ENCODE measurements around the gene TRNAU1AP. TPM values are rescaled to one million over a fixed set of nuclear protein-coding genes. Genes with fewer than 3 reads are reported as not detected.
"Not testable (repeated sequence)": the region's sequence is repeated elsewhere in the genome, so short reads cannot be mapped to it uniquely, and the experiment has no call there.

Gene TRNAU1AP
- total and polyA plus RNA-seq, 2 of the 13 experiments (the other 11 are each of a cell fraction or from before 2014, with no cell fraction given) = 29.0 to 42.9 TPM

DNA sequence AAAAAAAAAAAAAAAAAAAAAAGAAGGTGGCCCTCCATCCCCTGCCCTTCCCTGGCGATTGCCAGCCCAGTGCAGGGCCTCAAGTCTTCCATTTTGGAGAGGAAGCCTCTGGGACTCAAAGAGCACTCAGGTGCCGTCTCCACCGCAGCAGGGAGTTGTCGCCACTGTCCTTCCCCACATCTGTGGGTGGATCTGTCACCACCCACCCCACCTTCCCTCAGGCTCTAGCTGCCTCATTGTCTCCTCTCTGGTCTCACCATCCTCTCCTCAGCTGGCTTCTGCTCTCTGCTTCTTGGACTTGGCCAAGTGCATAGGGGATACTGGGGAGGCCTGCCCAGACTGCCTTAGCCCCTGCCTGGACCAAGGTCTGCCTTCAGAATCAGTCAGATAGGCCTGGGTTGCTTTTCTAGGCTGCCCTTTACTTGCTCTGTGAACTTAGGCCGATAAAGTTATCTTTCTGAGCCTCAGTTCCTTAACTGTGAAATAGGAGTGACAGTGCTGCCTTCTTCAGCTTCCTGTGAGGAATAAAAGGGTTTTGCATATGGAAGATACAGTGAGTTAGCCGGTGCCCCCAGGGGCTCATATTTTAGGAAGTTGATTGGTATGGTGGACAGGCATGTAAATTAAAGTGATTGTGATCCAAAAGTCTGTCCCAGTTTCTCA, 31.3 kb upstream of the TRNAU1AP start:
- Histone ChIP-seq H3K36me3 (replicated peaks in 1 of 2; ENCODE audit: control insufficient read depth in 1 of 2, insufficient read depth in 2 of 2, low read length in 2 of 2) (peaks cover 2 to 16% of the 10 kb centered on the region in 2 experiments), H3K27ac (ENCODE audit: extremely low read length, insufficient read depth, low read length) (no peak overlapping the region), H3K4me1 (ENCODE audit: insufficient read depth, low read length) (peaks cover 55% of the 10 kb centered on the region), H3K9me3 (ENCODE audit: low read length) (no peaks in the 10 kb centered on the region), H3K9ac (ENCODE audit: insufficient read depth, low read depth, low read length) (no peak overlapping the region), H3K4me2 (ENCODE audit: low read depth, low read length) (no peak overlapping the region), H2AFZ (ENCODE audit: low read length) (no peak overlapping the region), H3K4me3 (replicated peaks in 1 of 3; ENCODE audit: insufficient read depth in 1 of 3, low read depth in 2 of 3, low read length in 3 of 3) (no peak overlapping the region), H3K27me3 (ENCODE audit: control insufficient read depth in 1 of 2, insufficient read depth in 2 of 2, low read length in 2 of 2) (no peaks in the 10 kb centered on the region), H3K79me2 (ENCODE audit: insufficient read depth, low read length) (peaks cover 65% of the 10 kb centered on the region), H4K20me1 (ENCODE audit: insufficient read depth, low read length) (peaks cover 18% of the 10 kb centered on the region)
- TF ChIP-seq ARNT (IDR thresholded peaks at IDR 0.05) (no peak), POLR2AphosphoS5 (IDR thresholded peaks at IDR 0.05; ENCODE audit: low read depth, low read length) (0 out of 2 replicates have a peak, but pooled peaks have one; percentile 13)
- no TSS peak for BruUV-seq (replicated peaks)
- ATAC-seq (no peak), DNase-seq (ENCODE audit: low spot score) (no peak), FAIRE-seq (no peak)
- intact Hi-C loops (cut with micrococcal nuclease; ENCODE audit: unreplicated experiment) = no loop called here
- 100% methylated on average over 6 of the region's 6 CpGs for WGBS (ENCODE audit: low lambda C conversion rate)
- ChIA-PET CTCF (ENCODE audit: low intra/inter-chr PET ratio, low total read pairs) (no interaction called here), POLR2A (interaction anchor here (0.9 kb wide), 1 partner anchor 14 kb away, joined by 3 read pairs; no protein-coding TSS in a partner anchor)
- in situ Hi-C loops (cut with HindIII; ENCODE audit: extremely low pct_ligation_motif_present, low pct_unique_long_range_greater_than_20kb) = no loop called here

DNA sequence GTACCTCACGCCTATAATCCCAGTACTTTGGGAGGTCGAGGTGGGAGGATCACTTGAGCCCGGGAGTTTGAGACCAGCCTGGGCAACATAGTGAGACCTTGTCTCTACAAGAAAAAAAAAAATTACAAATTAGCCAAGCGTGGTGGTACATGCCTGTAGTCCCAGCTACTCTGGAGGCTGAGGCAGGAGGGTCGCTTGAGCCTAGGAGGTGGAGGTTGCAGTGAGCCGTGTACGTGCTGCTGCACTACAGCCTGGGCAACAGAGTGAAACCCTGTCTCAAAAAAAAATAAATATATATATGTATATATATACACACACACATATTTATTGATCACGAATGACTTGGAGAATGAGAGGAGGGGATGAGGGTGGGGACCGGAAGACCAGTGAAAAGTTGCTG, 30.3 kb upstream of the TRNAU1AP start:
- POLR2A ChIA-PET; H3K9ac ChIP-seq (ENCODE audit: insufficient read depth, low read depth, low read length); BruUV-seq (replicated peaks); H3K27me3 ChIP-seq (ENCODE audit: control insufficient read depth in 1 of 2, insufficient read depth in 2 of 2, low read length in 2 of 2); in situ Hi-C loops (cut with HindIII; ENCODE audit: extremely low pct_ligation_motif_present, low pct_unique_long_range_greater_than_20kb); DNase-seq (ENCODE audit: low spot score); H3K4me3 ChIP-seq (replicated peaks in 1 of 3; ENCODE audit: insufficient read depth in 1 of 3, low read depth in 2 of 3, low read length in 3 of 3); FAIRE-seq; H3K4me2 ChIP-seq (ENCODE audit: low read depth, low read length); CTCF ChIA-PET (ENCODE audit: low intra/inter-chr PET ratio, low total read pairs); H3K27ac ChIP-seq (ENCODE audit: extremely low read length, insufficient read depth, low read length); H2AFZ ChIP-seq (ENCODE audit: low read length); ATAC-seq; H3K9me3 ChIP-seq (ENCODE audit: low read length); intact Hi-C loops (cut with micrococcal nuclease; ENCODE audit: unreplicated experiment): not testable (repeated sequence)
- Histone ChIP-seq H3K79me2 (ENCODE audit: insufficient read depth, low read length) (peaks cover 69% of the 10 kb centered on the region), H3K36me3 (replicated peaks in 1 of 2; ENCODE audit: control insufficient read depth in 1 of 2, insufficient read depth in 2 of 2, low read length in 2 of 2) (peaks cover 2 to 21% of the 10 kb centered on the region in 2 experiments), H4K20me1 (ENCODE audit: insufficient read depth, low read length) (peaks cover 10% of the 10 kb centered on the region; the same call in 1 of the 2 replicates), H3K4me1 (ENCODE audit: insufficient read depth, low read length) (peaks cover 51% of the 10 kb centered on the region)
- WGBS (ENCODE audit: low lambda C conversion rate) = 97% methylated on average over 9 of the region's 9 CpGs

DNA sequence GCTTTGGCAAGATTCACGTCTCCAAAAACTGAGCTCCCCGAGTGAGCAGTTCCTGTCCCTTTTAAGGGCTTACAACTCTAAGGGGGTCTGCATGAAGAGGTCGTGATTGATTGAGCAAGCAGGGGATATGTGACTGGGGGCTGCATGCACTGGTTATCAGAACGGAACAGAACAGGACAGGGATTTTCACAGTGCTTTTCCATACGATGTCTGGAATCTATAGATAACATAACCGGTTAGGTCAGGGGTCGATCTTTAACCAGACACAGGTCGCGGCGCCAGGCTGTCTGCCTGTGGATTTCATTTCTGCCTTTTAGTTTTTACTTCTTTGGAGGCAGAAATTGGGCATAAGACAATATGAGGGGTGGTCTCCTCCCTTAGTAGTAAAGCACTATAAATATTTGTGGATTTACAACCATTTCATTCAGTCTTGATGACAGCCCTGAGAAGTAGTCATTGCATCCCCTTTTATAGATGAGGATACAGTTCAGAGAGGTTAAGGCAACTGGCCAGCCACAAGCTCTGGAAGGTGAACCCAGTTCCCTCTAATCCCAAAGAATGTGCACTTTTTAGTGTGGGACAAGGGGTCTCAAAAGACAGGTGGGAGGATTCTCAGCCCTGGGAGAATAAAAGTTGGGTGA, 27.8 kb upstream of the TRNAU1AP start:
- H3K27me3 ChIP-seq (ENCODE audit: control insufficient read depth in 1 of 2, insufficient read depth in 2 of 2, low read length in 2 of 2); H3K4me3 ChIP-seq (replicated peaks in 1 of 3; ENCODE audit: insufficient read depth in 1 of 3, low read depth in 2 of 3, low read length in 3 of 3); H3K9me3 ChIP-seq (ENCODE audit: low read length); H4K20me1 ChIP-seq (ENCODE audit: insufficient read depth, low read length); H3K4me2 ChIP-seq (ENCODE audit: low read depth, low read length); CTCF ChIA-PET (ENCODE audit: low intra/inter-chr PET ratio, low total read pairs); intact Hi-C loops (cut with micrococcal nuclease; ENCODE audit: unreplicated experiment); ATAC-seq; in situ Hi-C loops (cut with HindIII; ENCODE audit: extremely low pct_ligation_motif_present, low pct_unique_long_range_greater_than_20kb); H3K9ac ChIP-seq (ENCODE audit: insufficient read depth, low read depth, low read length); DNase-seq (ENCODE audit: low spot score); BruUV-seq (replicated peaks); H2AFZ ChIP-seq (ENCODE audit: low read length); FAIRE-seq: not testable (repeated sequence)
- WGBS (ENCODE audit: low lambda C conversion rate) = 83% methylated on average over 10 of the region's 10 CpGs
- H3K27ac ChIP-seq (ENCODE audit: extremely low read length, insufficient read depth, low read length) = peak overlapping the region; percentile 18
- H3K4me1 ChIP-seq (ENCODE audit: insufficient read depth, low read length) = peaks cover 31% of the 10 kb centered on the region
- peaks cover 7 to 28% of the 10 kb centered on the region in 2 experiments for H3K36me3 ChIP-seq (replicated peaks in 1 of 2; ENCODE audit: control insufficient read depth in 1 of 2, insufficient read depth in 2 of 2, low read length in 2 of 2)
- peaks cover 61% of the 10 kb centered on the region for H3K79me2 ChIP-seq (ENCODE audit: insufficient read depth, low read length)
- POLR2A ChIA-PET = interaction anchor here (0.7 to 3.0 kb wide), 2 partner anchors 17 to 56 kb away, joined by 3 to 13 read pairs; no protein-coding TSS in a partner anchor
